Measurements from ENCODE around the gene NOVA1. TPM values are rescaled to one million over a fixed set of nuclear protein-coding genes. Genes with fewer than 3 reads are reported as not detected.

Gene NOVA1
- total RNA-seq, 2 donors from 2014 or later: 0.93 to 5.1 TPM

DNA sequence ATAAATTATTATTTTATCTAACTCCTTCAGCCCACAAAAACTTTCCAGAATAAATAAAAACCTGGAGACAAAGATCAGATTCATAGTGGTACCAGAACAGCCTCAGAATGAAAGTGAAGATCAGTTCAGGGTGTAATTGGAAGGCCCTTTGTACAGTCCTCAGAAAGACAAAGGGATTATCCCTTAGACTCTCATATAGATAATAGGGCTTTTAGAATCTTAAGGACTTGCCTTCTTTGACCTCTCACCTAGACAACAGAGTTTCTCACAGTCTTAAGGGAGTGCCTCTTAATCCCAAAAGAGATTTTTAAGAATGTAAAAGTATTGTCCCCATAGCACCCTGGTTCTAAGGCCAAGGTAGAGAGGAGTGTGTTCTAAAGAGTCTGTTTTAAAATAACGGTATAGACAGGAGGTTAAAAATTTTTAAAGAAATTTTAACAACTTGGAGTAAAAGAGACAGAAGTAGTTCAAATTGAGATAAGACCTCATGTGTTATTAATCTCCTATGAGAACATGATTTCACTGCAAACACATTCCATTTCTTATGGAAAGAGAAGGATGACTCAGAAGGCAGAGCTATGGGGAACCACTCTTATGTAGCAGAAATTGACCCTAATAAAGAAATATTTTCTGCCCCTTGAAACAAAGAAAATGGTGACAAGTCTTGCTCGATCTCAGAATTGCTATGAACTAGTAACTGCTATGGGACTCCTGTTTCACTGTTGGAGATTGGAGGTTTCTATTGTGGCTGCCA is 24.2 kb upstream of the NOVA1 start:
- Histone ChIP-seq H3K27me3 (no peaks in the 10 kb centered on the region), H3K27ac (no peak overlapping the region), H3K9me3 (no peaks in the 10 kb centered on the region), H3K36me3 (no peaks in the 10 kb centered on the region), H3K4me3 (no peak overlapping the region), H3K4me1 (no peaks in the 10 kb centered on the region)
- DNase-seq (ENCODE audit: low spot score): no peak
- no peak for TF ChIP-seq CTCF (IDR thresholded peaks at IDR 0.05)

GRCh38 chr14:26621364-26621763 is 23.5 kb upstream of the NOVA1 start:
- DNase-seq (ENCODE audit: low spot score): no peak
- Histone ChIP-seq H3K9me3 (peaks cover 0 to under 1% of the 10 kb centered on the region in 2 donors), H3K4me1 (no peaks in the 10 kb centered on the region), H3K36me3 (no peaks in the 10 kb centered on the region), H3K27ac (no peak overlapping the region), H3K4me3 (no peak overlapping the region), H3K27me3 (no peaks in the 10 kb centered on the region)
- no peak for TF ChIP-seq CTCF (IDR thresholded peaks at IDR 0.05)

DNA sequence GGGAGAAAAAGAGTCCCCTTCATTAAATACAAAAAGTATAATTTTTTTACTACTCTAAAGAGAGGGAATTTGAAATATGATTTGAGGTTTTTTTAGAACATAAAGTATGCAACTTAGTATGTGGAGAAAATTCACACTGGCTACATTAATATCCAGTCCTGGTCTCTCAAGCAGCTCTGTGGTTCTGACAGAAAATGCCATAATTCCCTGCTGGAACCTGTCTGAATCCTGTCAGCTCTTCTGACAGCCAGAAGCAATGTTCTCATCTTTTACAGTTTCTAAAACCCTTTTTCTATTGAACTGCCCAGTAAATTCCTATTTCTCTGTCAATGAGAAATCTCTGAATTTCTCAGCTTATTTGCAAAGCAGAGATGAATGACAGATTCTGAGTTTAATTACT is 13.4 kb upstream of the NOVA1 start:
- Histone ChIP-seq H3K4me3 (no peak overlapping the region), H3K9me3 (peaks cover 0 to 11% of the 10 kb centered on the region in 2 donors), H3K4me1 (no peaks in the 10 kb centered on the region), H3K36me3 (no peaks in the 10 kb centered on the region), H3K27ac (no peak overlapping the region), H3K27me3 (no peaks in the 10 kb centered on the region)
- DNase-seq (ENCODE audit: low spot score): no peak
- no peak for TF ChIP-seq CTCF (IDR thresholded peaks at IDR 0.05)

DNA sequence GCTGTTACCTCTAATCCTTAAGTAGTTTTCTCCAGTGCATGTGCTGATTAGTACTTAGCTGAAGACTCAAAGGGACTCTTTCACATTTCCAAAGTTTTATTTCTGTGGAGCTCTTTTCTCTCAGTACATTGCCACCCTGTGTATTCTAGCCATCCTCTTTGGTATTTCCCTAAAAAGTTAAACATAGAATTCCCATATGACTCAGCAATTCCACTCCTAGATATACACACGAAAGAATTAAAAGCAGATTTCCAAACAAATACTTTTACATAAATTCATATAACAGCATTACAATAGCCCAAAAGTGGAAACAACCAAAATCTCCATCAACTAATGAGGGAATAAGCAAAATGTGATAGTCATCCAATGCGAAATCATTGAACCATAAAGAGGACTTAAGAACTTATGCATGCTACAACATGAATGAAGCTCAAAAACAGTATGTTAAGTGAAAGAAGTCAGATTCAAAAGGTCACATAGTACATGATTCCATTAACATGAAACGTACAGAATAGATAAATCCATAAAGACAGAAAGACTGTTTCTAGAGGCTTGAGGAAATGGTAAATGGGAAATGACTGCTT is 9.0 kb upstream of the NOVA1 start:
- Histone ChIP-seq H3K36me3 (no peaks in the 10 kb centered on the region), H3K27me3 (no peaks in the 10 kb centered on the region), H3K4me1 (no peaks in the 10 kb centered on the region), H3K27ac (no peak overlapping the region), H3K4me3 (no peak overlapping the region), H3K9me3 (no peaks in the 10 kb centered on the region)
- no peak for DNase-seq (ENCODE audit: low spot score)
- TF ChIP-seq CTCF (IDR thresholded peaks at IDR 0.05): no peak

DNA sequence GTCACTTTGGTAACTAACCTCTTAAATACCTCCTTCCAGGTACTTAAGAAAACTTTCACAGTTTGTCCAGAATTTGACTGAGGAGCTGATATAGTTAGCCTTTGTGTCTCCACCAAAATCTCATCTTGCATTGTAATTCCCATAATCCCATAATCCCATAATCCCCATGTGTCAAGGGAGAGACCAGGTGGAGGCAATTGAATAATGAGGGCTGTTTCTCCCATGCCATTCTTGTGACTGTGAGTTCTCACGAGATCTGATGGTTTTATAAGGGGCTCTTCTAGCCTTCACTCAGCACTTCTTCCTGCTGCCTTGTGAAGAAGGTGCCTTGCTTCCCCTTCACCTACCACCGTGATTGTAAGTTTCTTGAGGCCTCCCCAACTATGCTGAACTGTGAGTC is 7.8 kb upstream of the NOVA1 start:
- TF ChIP-seq CTCF (IDR thresholded peaks at IDR 0.05): no peak
- no peaks in the 10 kb centered on the region for H3K36me3 ChIP-seq
- no peaks in the 10 kb centered on the region for H3K27me3 ChIP-seq
- no peak for DNase-seq (ENCODE audit: low spot score)
- H3K4me1 ChIP-seq: no peaks in the 10 kb centered on the region
- H3K4me3 ChIP-seq: no peak overlapping the region
- H3K27ac ChIP-seq: no peak overlapping the region
- no peaks in the 10 kb centered on the region for H3K9me3 ChIP-seq

All from right atrium auricular region (tissue), 2 donors.